HepG2 (cell line): ENCODE data around the gene FBXO30. TPM values are rescaled to one million over a fixed set of nuclear protein-coding genes. Genes with fewer than 3 reads are reported as not detected.

Experiments
- ATAC-seq: fragments of 200-7000 bp; cut with Tn5 transposase; 3 replicates; pipeline ENCODE4 v1.9.1; 2020; ENCODE audit warnings: mild to moderate bottlenecking, moderate library complexity
- BruUV-seq: library from RNA; stranded (reverse); fragments of 400-500 nt; replicated peaks from 2 replicates; lab custom pipeline; 2021; lab: Mats Ljungman, UMichigan
- CTCF ChIA-PET: fragments of 300-600 bp; formaldehyde crosslinking; extraction: SDS; loops from one replicate; lab custom pipeline; 2021; ENCODE audit warnings: low total read pairs, inconsistent platforms, low intra/inter-chr PET ratio; lab: Yijun Ruan, JAX
- POLR2A ChIA-PET: fragments of 350-600 bp; sonication (Branson Sonifier 250); formaldehyde crosslinking; loops from one replicate; lab custom pipeline; 2020; ENCODE audit warnings: antibody characterized with exemption, inconsistent platforms; lab: Yijun Ruan, JAX
- DNase-seq: peaks from one replicate; pipeline ENCODE4 v3.0.0-alpha.2; 2015; ENCODE audit warnings: low spot score
- FAIRE-seq: peaks from 3 replicates; lab custom pipeline; 2011; peaks lifted over from hg19 to GRCh38; lab: Jason Lieb, UNC
- H2AFZ ChIP-seq: one replicate; pipeline ENCODE4 v1.6.1; 2011; ENCODE audit warnings: low read length, inconsistent platforms
- H3K27ac ChIP-seq: fragments of 300-600 bp; 3 replicates; pipeline ENCODE4 v1.8.0; 2011; ENCODE audit warnings: mixed run types, mild to moderate bottlenecking, mixed read lengths, low read length, inconsistent platforms; ENCODE audit not compliant: insufficient read depth; ENCODE audit errors: extremely low read length
- H3K27me3 ChIP-seq, 2 experiments: fragments of 200-600 bp in 1 of 2; 2 replicates in 1 of 2; 3 replicates in 1 of 2; pipeline versions ENCODE4 v1.6.0 to v1.8.0; 2011; ENCODE audit warnings: low read length in 2 of 2, mild to moderate bottlenecking in 2 of 2, moderate library complexity in 2 of 2, inconsistent platforms in 1 of 2; ENCODE audit not compliant: insufficient read depth in 2 of 2, control insufficient read depth in 1 of 2
- H3K36me3 ChIP-seq, 2 experiments: fragments of 200-600 bp in 1 of 2; replicated peaks in 1 of 2; 2 replicates in 1 of 2; 3 replicates in 1 of 2; pipeline versions ENCODE4 v1.5.1 to v1.8.0; 2011; ENCODE audit warnings: low read length in 2 of 2, inconsistent platforms in 1 of 2; ENCODE audit not compliant: insufficient read depth in 2 of 2, control insufficient read depth in 1 of 2
- H3K4me1 ChIP-seq: 2 replicates; pipeline ENCODE4 v1.5.1; 2012; ENCODE audit warnings: low read length, inconsistent platforms; ENCODE audit not compliant: insufficient read depth
- H3K4me2 ChIP-seq: 2 replicates; pipeline ENCODE4 v1.6.0; 2011; ENCODE audit warnings: low read depth, low read length, inconsistent platforms
- H3K4me3 ChIP-seq, 3 experiments: fragments of 200-600 bp in 1 of 3; sonication (generic), shearing (Covaris generic) in 1 of 3; replicated peaks in 1 of 3; 2 replicates each; pipeline ENCODE4 v1.5.1; 2011 to 2016; ENCODE audit warnings: low read length in 3 of 3, inconsistent platforms in 2 of 3, low read depth in 2 of 3, mild to moderate bottlenecking in 2 of 3, control low read depth in 1 of 3, mixed read lengths in 1 of 3; ENCODE audit not compliant: insufficient read depth in 1 of 3
- H3K79me2 ChIP-seq: one replicate; pipeline ENCODE4 v1.6.1; 2011; ENCODE audit warnings: low read length, inconsistent platforms; ENCODE audit not compliant: insufficient read depth
- H3K9ac ChIP-seq: 2 replicates; pipeline ENCODE4 v1.6.0; 2011; ENCODE audit warnings: mild to moderate bottlenecking, low read depth, low read length, inconsistent platforms; ENCODE audit not compliant: insufficient read depth
- H3K9me3 ChIP-seq: 2 replicates; pipeline ENCODE4 v1.5.1; 2012; ENCODE audit warnings: mild to moderate bottlenecking, low read length
- H4K20me1 ChIP-seq: 2 replicates; pipeline ENCODE4 v1.6.0; 2011; ENCODE audit warnings: inconsistent platforms, mild to moderate bottlenecking, low read length, moderate library complexity; ENCODE audit not compliant: insufficient read depth
- BCL3 ChIP-seq: sonication (generic); formaldehyde crosslinking; IDR thresholded peaks from 2 replicates; pipeline ENCODE4 v1.5.1; 2020; ENCODE audit warnings: mild to moderate bottlenecking, missing genetic modification reagents, moderate library complexity
- CHD4 ChIP-seq: fragments of 200-600 bp; sonication (generic); IDR thresholded peaks from 2 replicates; pipeline ENCODE4 v1.7.0; 2017; ENCODE audit warnings: mild to moderate bottlenecking, low read length, borderline replicate concordance
- FOXA1 ChIP-seq, 2 experiments: fragments of 450-650 bp in 1 of 2; sonication (generic) in 1 of 2; formaldehyde crosslinking in 1 of 2; IDR thresholded peaks; 2 replicates each; pipeline versions ENCODE4 v1.4.0 to v1.6.1; 2016 to 2020; ENCODE audit warnings: missing genetic modification reagents in 1 of 2
- FOXC1 ChIP-seq: sonication (generic); formaldehyde crosslinking; IDR thresholded peaks from 2 replicates; pipeline ENCODE4 v1.8.0; 2022; ENCODE audit warnings: mild to moderate bottlenecking, missing genetic modification reagents, borderline replicate concordance
- ISX ChIP-seq: sonication (generic); formaldehyde crosslinking; conservative IDR thresholded peaks from 2 replicates; pipeline ENCODE4 v1.5.0; 2020; ENCODE audit warnings: missing genetic modification reagents
- MBD4 ChIP-seq: IDR thresholded peaks from 2 replicates; pipeline ENCODE4 v1.6.1; 2012; ENCODE audit warnings: low read length, inconsistent platforms, borderline replicate concordance
- MED13 ChIP-seq: sonication (generic); formaldehyde crosslinking; IDR thresholded peaks from 2 replicates; pipeline ENCODE4 v1.5.0; 2020; ENCODE audit warnings: missing genetic modification reagents
- NFE2 ChIP-seq: sonication (generic); formaldehyde crosslinking; IDR thresholded peaks from 2 replicates; pipeline ENCODE4 v1.4.0; 2020; ENCODE audit warnings: missing genetic modification reagents
- PITX1 ChIP-seq: sonication (generic); formaldehyde crosslinking; IDR thresholded peaks from 2 replicates; pipeline ENCODE4 v1.5.1; 2020; ENCODE audit warnings: mild to moderate bottlenecking, missing genetic modification reagents
- TIGD3 ChIP-seq: sonication (generic); formaldehyde crosslinking; IDR thresholded peaks from 2 replicates; pipeline ENCODE4 v1.5.1; 2020; ENCODE audit warnings: mild to moderate bottlenecking, missing genetic modification reagents, borderline replicate concordance
- ZBTB26 ChIP-seq: IDR thresholded peaks from 2 replicates; pipeline ENCODE4 v1.6.1; 2016; ENCODE audit warnings: missing compliant biosample characterization, missing genetic modification reagents, borderline replicate concordance
- ZNF672 ChIP-seq: sonication (generic); formaldehyde crosslinking; IDR thresholded peaks from 2 replicates; pipeline ENCODE4 v1.8.1; 2022; ENCODE audit warnings: missing genetic modification reagents
- WGBS: methylation state at CpG from one replicate; pipeline ENCODE4 v1.1.6; 2017; ENCODE audit warnings: low lambda C conversion rate; 5-methylcytosine and 5-hydroxymethylcytosine counted together
- in situ Hi-C: cut with HindIII; loops from 2 replicates; pipeline ENCODE4 v1.10.0; 2017; ENCODE audit warnings: low pct_unique_long_range_greater_than_20kb; ENCODE audit not compliant: extremely low pct_ligation_motif_present
- intact Hi-C: fragments of 100-400 bp; cut with micrococcal nuclease; formaldehyde crosslinking; loops from one replicate; pipeline ENCODE4 v1.10.0; 2022; ENCODE audit not compliant: unreplicated experiment
- polyA plus RNA-seq, 8 experiments: library from polyadenylated mRNA; depleted of rRNA in 3 of 8; stranded (reverse) in 7 of 8; unstranded in 1 of 8; fragments of >200 nt; fragmentation: Illumina TruSeq in 4 of 8; extraction: Trizol in 4 of 8; gene quantifications; 2 replicates each; pipeline versions ENCODE4 v1.2.1 to v1.2.3, GENCODE V29; 2011 to 2016; ENCODE audit warnings: low read depth in 4 of 8, missing spikeins in 1 of 8, mixed read lengths in 1 of 8; ENCODE audit not compliant: insufficient read depth in 1 of 8
- total RNA-seq, 5 experiments: library from RNA; depleted of rRNA; stranded (reverse); fragments of >200 nt; fragmentation: Illumina TruSeq; extraction: Trizol; gene quantifications; 2 replicates each; pipeline ENCODE4 v1.2.3, GENCODE V29; 2016; ENCODE audit warnings: low read depth in 1 of 5

FBXO30 gene
- total and polyA plus RNA-seq, 2 of the 13 experiments (the other 11 are each of a cell fraction or from before 2014, with no cell fraction given): 3.2 to 7.1 TPM

GRCh38 chr6:145860562-145860961 lies 46.0 kb upstream of the FBXO30 start:
- no peaks in the 10 kb centered on the region for H3K27me3 ChIP-seq
- ChIA-PET CTCF (no interaction called here), POLR2A (no interaction called here)
- no peaks in the 10 kb centered on the region for H3K79me2 ChIP-seq
- no peaks in the 10 kb centered on the region for H4K20me1 ChIP-seq
- H2AFZ ChIP-seq: no peak overlapping the region
- no peaks in the 10 kb centered on the region for H3K36me3 ChIP-seq
- H3K27ac ChIP-seq: no peak overlapping the region
- H3K9ac ChIP-seq: no peak overlapping the region
- ATAC-seq: no peak
- 56% methylated on average over 1 of the region's 1 CpG for WGBS
- H3K4me2 ChIP-seq: no peak overlapping the region
- BruUV-seq: no TSS peak
- H3K9me3 ChIP-seq: peaks cover 6% of the 10 kb centered on the region
- peaks cover 6% of the 10 kb centered on the region; the same call in 1 of the 2 replicates for H3K4me1 ChIP-seq
- H3K4me3 ChIP-seq: no peak overlapping the region
- TF ChIP-seq TIGD3 (CRISPR knock-in tag) (no peak), CHD4 (peak; percentile 75; the same call in 1 of the 2 replicates)
- in situ Hi-C loops (no loop called here), intact Hi-C loops (no loop called here)
- no peak for FAIRE-seq
- DNase-seq: no peak

- in situ Hi-C loops (no loop called here), intact Hi-C loops (no loop called here)
- no peaks in the 10 kb centered on the region for H3K36me3 ChIP-seq
- H3K9ac ChIP-seq: no peak overlapping the region
- ChIA-PET POLR2A (no interaction called here), CTCF (no interaction called here)
- TF ChIP-seq CHD4 (no peak), PITX1 (no peak), ZNF672 (CRISPR knock-in tag) (no peak), MBD4 (no peak), FOXC1 (CRISPR knock-in tag) (no peak), FOXA1 (IDR thresholded peaks at IDR 0.05) (no peak), FOXA1 (CRISPR knock-in tag; IDR thresholded peaks at IDR 0.05) (no peak), BCL3 (CRISPR knock-in tag) (no peak), ZBTB26 (CRISPR knock-in tag) (no peak), NFE2 (CRISPR knock-in tag) (no peak), MED13 (CRISPR knock-in tag) (no peak), ISX (CRISPR knock-in tag) (no peak)
- DNase-seq (no peak), ATAC-seq (no peak), FAIRE-seq (no peak)
- WGBS: 64% methylated on average over 2 of the region's 2 CpGs
- no peaks in the 10 kb centered on the region for H3K79me2 ChIP-seq
- H3K4me3 ChIP-seq: no peak overlapping the region
- H3K9me3 ChIP-seq: no peaks in the 10 kb centered on the region
- no peak overlapping the region for H2AFZ ChIP-seq
- H3K27ac ChIP-seq: no peak overlapping the region
- H3K4me2 ChIP-seq: no peak overlapping the region
- H3K4me1 ChIP-seq: no peaks in the 10 kb centered on the region
- no TSS peak for BruUV-seq
- H3K27me3 ChIP-seq: no peaks in the 10 kb centered on the region
- H4K20me1 ChIP-seq: no peaks in the 10 kb centered on the region
Measured at GRCh38 chr6:145850671-145851070, 36.1 kb upstream of the FBXO30 start.
